HUES6 (cell line): ENCODE measurements around the gene PANX2.

Experiments
- H3K27ac ChIP-seq: 2 replicates; pipeline ENCODE4 v1.7.0; 2013; ENCODE audit warnings: low read depth, mild to moderate bottlenecking, low read length, inconsistent platforms
- H3K27me3 ChIP-seq: 2 replicates; pipeline ENCODE4 v1.6.1; 2013; ENCODE audit warnings: low read length; ENCODE audit not compliant: control insufficient read depth, insufficient read depth
- H3K36me3 ChIP-seq: 2 replicates; pipeline ENCODE4 v1.6.1; 2013; ENCODE audit warnings: low read length; ENCODE audit not compliant: control insufficient read depth, insufficient read depth
- H3K4me1 ChIP-seq: 2 replicates; pipeline ENCODE4 v1.6.1; 2013; ENCODE audit warnings: low read length; ENCODE audit not compliant: control insufficient read depth, insufficient read depth
- H3K4me3 ChIP-seq: 2 replicates; pipeline ENCODE4 v1.5.1; 2013; ENCODE audit warnings: low read depth, low read length
- H3K9ac ChIP-seq: one replicate; pipeline ENCODE4 v1.6.1; 2013; ENCODE audit warnings: mild to moderate bottlenecking, low read length
- H3K9me3 ChIP-seq: 2 replicates; pipeline ENCODE4 v1.6.1; 2013; ENCODE audit warnings: low read depth, low read length; ENCODE audit not compliant: control insufficient read depth, insufficient read depth

Gene PANX2

GRCh38 chr22:50220603-50221409, 50.3 kb downstream of the PANX2 start:
- H3K36me3 ChIP-seq = peaks cover 78% of the 10 kb centered on the region
- H3K9ac ChIP-seq = no peak overlapping the region
- H3K4me1 ChIP-seq = peaks cover 4% of the 10 kb centered on the region; the same call in 1 of the 2 replicates
- H3K4me3 ChIP-seq = no peak overlapping the region
- H3K27ac ChIP-seq = no peak overlapping the region
- no peaks in the 10 kb centered on the region for H3K27me3 ChIP-seq
- H3K9me3 ChIP-seq = no peaks in the 10 kb centered on the region

- no peak overlapping the region for H3K9ac ChIP-seq
- peaks cover 73% of the 10 kb centered on the region for H3K36me3 ChIP-seq
- H3K4me3 ChIP-seq = no peak overlapping the region
- no peaks in the 10 kb centered on the region for H3K27me3 ChIP-seq
- no peak overlapping the region for H3K27ac ChIP-seq
- peaks cover 4% of the 10 kb centered on the region; the same call in 1 of the 2 replicates for H3K4me1 ChIP-seq
- H3K9me3 ChIP-seq = no peaks in the 10 kb centered on the region
These were observed 51.1 kb downstream of the PANX2 start for GRCh38 chr22:50221410-50222300.

- Histone ChIP-seq H3K4me3 (no peak overlapping the region), H3K9ac (no peak overlapping the region), H3K9me3 (no peaks in the 10 kb centered on the region), H3K36me3 (peaks cover 65% of the 10 kb centered on the region), H3K27me3 (no peaks in the 10 kb centered on the region), H3K4me1 (peaks cover 4% of the 10 kb centered on the region; the same call in 1 of the 2 replicates), H3K27ac (no peak overlapping the region)
These were observed 52.0 kb downstream of the PANX2 start for GRCh38 chr22:50222508-50222907.

GRCh38 chr22:50224071-50224470, 53.5 kb downstream of the PANX2 start:
- Histone ChIP-seq H3K9me3 (no peaks in the 10 kb centered on the region), H3K36me3 (peaks cover 50% of the 10 kb centered on the region), H3K9ac (no peak overlapping the region), H3K27ac (no peak overlapping the region), H3K27me3 (no peaks in the 10 kb centered on the region), H3K4me3 (no peak overlapping the region), H3K4me1 (peaks cover 4% of the 10 kb centered on the region; the same call in 1 of the 2 replicates)

- Histone ChIP-seq H3K9me3 (no peaks in the 10 kb centered on the region), H3K27ac (no peak overlapping the region), H3K4me1 (no peaks in the 10 kb centered on the region), H3K36me3 (peaks cover 47% of the 10 kb centered on the region), H3K9ac (no peak overlapping the region), H3K4me3 (no peak overlapping the region), H3K27me3 (no peaks in the 10 kb centered on the region)
These were observed 54.9 kb downstream of the PANX2 start for GRCh38 chr22:50225200-50225969.

GRCh38 chr22:50226063-50226874, 55.7 kb downstream of the PANX2 start:
- Histone ChIP-seq H3K4me1 (no peaks in the 10 kb centered on the region), H3K9ac (no peak overlapping the region), H3K27ac (no peak overlapping the region), H3K9me3 (no peaks in the 10 kb centered on the region), H3K36me3 (peaks cover 39% of the 10 kb centered on the region), H3K27me3 (no peaks in the 10 kb centered on the region), H3K4me3 (no peak overlapping the region)

GRCh38 chr22:50226875-50227165, 56.3 kb downstream of the PANX2 start:
- Histone ChIP-seq H3K27ac (no peak overlapping the region), H3K9ac (no peak overlapping the region), H3K4me1 (no peaks in the 10 kb centered on the region), H3K4me3 (no peak overlapping the region), H3K9me3 (no peaks in the 10 kb centered on the region), H3K36me3 (peaks cover 34% of the 10 kb centered on the region), H3K27me3 (no peaks in the 10 kb centered on the region)

- Histone ChIP-seq H3K4me1 (no peaks in the 10 kb centered on the region), H3K9me3 (no peaks in the 10 kb centered on the region), H3K4me3 (no peak overlapping the region), H3K36me3 (peaks cover 25% of the 10 kb centered on the region), H3K9ac (no peak overlapping the region), H3K27ac (no peak overlapping the region), H3K27me3 (no peaks in the 10 kb centered on the region)
These were observed 57.2 kb downstream of the PANX2 start for GRCh38 chr22:50227579-50228215.

GRCh38 chr22:50228366-50228765, 57.8 kb downstream of the PANX2 start:
- no peaks in the 10 kb centered on the region for H3K4me1 ChIP-seq
- no peaks in the 10 kb centered on the region for H3K9me3 ChIP-seq
- peak overlapping the region; percentile 19 for H3K9ac ChIP-seq
- no peaks in the 10 kb centered on the region for H3K27me3 ChIP-seq
- H3K4me3 ChIP-seq = no peak overlapping the region
- H3K36me3 ChIP-seq = peaks cover 20% of the 10 kb centered on the region
- H3K27ac ChIP-seq = no peak overlapping the region

GRCh38 chr22:50229370-50229769, 58.8 kb downstream of the PANX2 start:
- Histone ChIP-seq H3K27ac (no peak overlapping the region), H3K9me3 (no peaks in the 10 kb centered on the region), H3K4me1 (no peaks in the 10 kb centered on the region), H3K27me3 (no peaks in the 10 kb centered on the region), H3K4me3 (no peak overlapping the region), H3K36me3 (peaks cover 14% of the 10 kb centered on the region), H3K9ac (no peak overlapping the region)
